ENCODE measurements around the gene BAX.
A peak's percentile ranks its signal among the peaks of the same experiment; 100 is the strongest.

Gene BAX

GRCh38 chr19:48933382-48933932 lies 21.2 kb upstream of the BAX start, which contains the start of gene DHDH:
Gene DHDH, plus strand, starts transcription at chr19:48933699. Its CDS starts 23 bp downstream, at chr19:48933722.
- peak; percentile 93 for DNase-seq

DNA sequence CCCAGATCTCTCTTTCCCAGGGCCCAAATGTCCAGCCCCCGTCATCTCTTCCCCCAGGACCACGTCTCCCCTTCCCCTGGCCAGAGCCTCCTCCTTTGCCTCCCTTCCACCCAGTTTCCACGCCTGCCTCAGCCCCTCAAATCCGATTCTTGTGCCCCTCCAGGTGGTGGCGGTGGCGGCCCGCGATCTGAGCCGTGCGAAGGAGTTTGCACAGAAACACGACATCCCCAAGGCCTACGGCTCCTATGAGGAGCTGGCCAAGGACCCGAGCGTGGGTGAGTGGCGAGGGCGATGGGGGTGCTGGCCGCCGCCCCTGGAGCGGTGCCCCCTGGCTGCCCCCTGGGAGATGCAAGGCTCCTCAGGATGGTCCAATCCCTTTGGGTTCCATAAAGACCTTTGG lies 19.8 kb upstream of the BAX start:
- no peak for DNase-seq

DNA sequence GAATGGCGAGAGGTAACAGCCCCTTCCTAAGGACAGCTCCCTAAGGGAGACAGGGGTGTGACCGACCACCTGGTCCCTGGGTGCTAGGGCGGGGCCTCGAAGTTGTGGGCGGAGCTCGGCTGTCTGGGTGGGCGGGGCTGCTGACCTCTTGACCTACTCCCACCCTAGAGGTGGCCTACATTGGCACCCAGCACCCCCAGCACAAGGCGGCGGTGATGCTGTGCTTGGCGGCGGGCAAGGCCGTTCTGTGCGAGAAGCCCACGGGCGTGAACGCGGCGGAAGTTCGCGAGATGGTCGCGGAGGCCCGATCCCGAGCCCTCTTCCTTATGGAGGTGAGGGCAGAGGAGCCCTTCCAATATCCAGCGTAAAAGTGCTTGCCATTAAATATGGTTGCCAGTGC lies 18.8 kb upstream of the BAX start:
- DNase-seq, result no peak

GRCh38 chr19:48938256-48938655 lies 16.4 kb upstream of the BAX start:
- DNase-seq, result no peak

DNA sequence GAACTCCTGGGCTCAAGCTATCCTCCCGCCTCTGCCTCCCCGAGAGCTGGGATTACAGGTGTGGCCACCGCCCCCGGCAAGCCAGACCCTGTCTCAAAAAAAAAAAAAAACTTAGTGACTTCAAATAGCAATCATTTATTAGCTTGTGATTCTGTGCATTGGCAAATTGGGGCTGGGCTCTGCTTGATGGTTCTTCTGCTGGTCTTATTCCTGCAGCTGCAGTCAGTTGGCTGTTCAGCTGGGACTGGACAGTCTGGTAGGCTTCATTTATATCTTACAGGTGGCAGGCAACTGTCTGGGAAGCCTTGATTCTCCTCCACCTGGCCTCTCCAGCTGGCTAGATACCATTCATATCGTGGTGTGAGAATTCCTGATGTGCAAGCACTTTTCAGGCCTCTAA lies 13.8 kb upstream of the BAX start:
- DNase-seq, result no peak

- no peak for DNase-seq
Measured at GRCh38 chr19:48943081-48943480, 11.6 kb upstream of the BAX start.

DNA sequence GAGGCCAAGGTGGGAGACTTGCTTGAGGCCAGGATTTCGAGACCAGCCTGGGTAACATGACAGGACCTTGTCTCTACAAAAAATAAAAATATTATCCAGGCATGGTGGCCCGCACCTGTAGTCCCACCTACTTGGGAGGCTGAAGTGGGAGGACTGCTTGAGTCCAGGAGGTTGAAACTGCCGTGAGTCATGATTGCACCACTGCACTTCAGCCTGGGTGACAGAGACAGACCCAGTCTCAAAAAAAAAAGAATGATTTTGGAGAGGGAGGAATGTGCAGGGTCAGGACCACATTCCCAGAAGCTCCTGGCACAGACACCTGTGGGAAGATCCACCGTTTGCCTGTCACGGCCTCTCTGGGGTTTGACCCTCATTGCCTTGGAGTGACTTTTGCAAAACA lies 9.3 kb upstream of the BAX start:
- DNase-seq, result no peak

GRCh38 chr19:48945817-48946216 lies 8.9 kb upstream of the BAX start:
- no peak for DNase-seq

GRCh38 chr19:48946463-48947257 lies 8.0 kb upstream of the BAX start:
- DNase-seq, result no peak

DNA sequence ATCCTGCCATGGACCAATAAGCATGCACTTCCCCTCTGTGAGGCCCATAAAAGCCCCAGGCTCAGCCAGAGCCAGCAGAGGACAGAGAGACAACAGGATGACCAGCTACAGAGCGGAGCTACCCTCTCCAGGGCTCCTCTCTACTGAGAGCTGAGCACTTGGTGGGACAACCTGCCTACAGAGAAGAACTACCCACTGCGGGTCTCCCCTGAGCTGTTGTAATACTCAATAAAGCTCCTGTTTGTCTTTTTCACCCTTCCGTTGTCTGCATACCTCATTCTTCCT lies 7.5 kb upstream of the BAX start:
- no peak for DNase-seq

DNA sequence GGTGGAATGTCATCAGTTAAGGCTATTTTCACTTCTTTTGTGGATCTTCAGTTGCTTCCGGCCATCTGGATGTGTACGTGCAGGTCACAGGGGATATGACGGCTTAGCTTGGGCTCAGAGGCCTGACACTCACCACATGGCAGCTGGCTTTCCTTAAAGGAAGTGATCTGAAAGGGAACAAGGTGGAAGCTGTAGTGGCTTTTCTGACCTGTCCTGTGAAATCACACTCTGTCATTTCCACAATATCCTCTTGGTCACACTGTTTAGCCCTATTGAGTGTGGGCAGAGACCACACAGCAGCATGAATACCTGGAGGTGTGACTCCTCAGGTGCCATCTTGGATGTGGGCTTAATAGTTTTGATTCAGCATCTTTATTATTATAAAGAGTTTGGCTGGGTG lies 4.5 kb upstream of the BAX start:
- DNase-seq, result no peak

- DNase-seq, result no peak
Measured at GRCh38 chr19:48950830-48951519, 3.7 kb upstream of the BAX start.

DNA sequence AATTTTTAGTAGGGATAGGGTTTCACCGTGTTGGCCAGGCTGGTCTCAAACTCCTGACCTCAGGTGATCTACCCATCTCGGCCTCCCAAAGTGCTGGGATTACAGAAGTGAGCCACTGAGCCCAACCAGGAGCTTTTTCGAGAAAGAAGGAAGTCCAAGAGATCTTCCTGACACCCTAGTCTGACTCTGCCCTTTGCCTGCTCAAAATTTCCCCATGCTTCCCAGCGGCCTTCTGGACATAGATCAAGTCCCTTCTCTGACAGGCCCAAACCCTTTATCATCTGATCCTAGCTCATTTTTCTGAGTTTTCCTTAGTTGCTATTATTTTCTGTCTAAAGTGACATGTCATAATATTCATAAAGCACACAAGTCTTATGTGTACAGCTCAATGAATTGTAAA lies 1.5 kb upstream of the BAX start:
- no peak for DNase-seq

GRCh38 chr19:48953990-48954594 lies 583 bp upstream of the BAX start:
- DNase-seq, result no peak

- no peak for DNase-seq
Measured at GRCh38 chr19:48955308-48955958, 758 bp downstream of the BAX start.

- no peak for DNase-seq
Measured at GRCh38 chr19:48958006-48958405, 3.3 kb downstream of the BAX start.

- DNase-seq, result no peak
Measured at GRCh38 chr19:48959341-48960239, 4.9 kb downstream of the BAX start.

DNA sequence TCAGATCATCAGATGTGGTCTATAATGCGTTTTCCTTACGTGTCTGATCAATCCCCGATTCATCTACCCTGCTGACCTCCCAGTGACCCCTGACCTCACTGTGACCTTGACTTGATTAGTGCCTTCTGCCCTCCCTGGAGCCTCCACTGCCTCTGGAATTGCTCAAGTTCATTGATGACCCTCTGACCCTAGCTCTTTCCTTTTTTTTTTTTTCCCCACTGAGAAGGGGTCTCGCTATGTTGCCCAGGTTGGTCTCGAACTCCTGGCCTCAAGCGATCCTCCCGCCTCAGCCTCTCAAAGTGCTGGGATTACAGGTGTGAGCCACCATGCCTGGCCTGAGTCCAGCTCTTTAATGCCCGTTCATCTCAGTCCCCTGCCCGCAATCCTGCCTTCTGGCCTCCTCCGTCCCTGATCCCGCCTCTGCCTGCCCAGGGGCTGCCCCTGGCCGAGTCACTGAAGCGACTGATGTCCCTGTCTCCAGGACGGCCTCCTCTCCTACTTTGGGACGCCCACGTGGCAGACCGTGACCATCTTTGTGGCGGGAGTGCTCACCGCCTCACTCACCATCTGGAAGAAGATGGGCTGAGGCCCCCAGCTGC lies 6.5 kb downstream of the BAX start:
- no peak for DNase-seq

- no peak for DNase-seq
Measured at GRCh38 chr19:48961673-48962028, 7.0 kb downstream of the BAX start.

DNA sequence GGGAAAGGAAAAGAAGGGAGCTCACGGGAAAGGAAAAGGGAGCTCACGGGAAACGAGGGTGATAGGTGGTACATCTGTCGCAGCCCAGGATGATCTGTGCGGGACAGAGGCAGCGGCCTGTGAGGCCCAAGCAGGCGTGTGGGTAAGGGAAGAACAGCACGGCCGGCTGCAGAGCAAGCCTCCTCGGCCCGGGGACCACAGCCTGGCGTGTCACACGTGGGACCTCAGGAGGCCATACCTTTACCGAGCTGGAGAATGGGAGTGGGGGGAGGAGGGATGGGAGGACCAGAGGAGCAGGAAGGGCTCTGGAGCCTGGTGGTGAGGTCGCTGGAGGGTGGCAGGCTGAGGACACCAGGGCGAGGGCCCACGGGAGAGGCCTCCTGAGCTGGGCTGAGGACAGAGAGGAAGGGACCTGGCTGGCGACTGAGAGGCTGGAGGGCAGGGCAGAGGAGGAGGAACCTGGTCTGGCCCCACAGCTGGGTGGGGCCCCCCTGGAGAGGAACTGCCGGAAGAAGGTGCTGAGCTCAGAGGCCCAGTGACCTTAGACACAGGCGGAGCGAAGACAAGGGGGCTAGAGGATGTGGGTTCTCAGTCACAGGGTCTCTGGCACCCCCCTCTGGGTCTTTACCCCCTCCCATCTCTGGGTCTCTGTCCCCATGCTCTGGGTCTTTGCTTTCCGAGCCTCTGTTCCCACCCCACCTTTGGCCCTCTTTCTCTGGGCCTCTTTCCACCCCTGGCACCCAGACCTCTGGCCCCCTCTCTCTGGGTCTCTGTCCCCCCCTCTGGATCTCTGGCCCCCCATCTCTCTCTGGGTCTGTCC lies 7.6 kb downstream of the BAX start:
- DNase-seq, result peak; percentile 52

DNA sequence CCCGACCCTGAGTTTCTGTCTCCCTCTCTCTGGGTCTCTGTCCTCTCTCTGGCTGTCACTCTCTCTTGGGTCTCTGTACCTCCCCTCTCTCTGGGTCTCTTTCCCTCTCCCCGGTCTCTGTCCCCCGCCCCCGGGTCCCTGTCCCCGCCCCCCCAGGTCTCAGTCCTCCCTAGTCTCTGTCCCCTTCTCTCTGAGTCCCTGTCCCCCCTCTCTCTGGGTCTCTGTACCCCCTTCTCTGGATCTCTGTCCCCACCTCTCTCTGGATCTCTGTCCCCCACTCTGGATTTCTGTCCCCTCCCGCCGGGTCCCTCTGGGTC lies 8.1 kb downstream of the BAX start:
- no peak for DNase-seq

Measured in CD4-positive, alpha-beta T cell treated with Interleukin-10 for 1 hour (primary cell).